Left ventricle myocardium inferior (tissue), 1 donor: ENCODE data around the gene RPL11. TPM values are rescaled to one million over a fixed set of nuclear protein-coding genes. Genes with fewer than 3 reads are reported as not detected.

Experiments used
- DNase-seq: peaks from one replicate; pipeline ENCODE4 v3.0.0-alpha.2; 2020
- H3K27ac ChIP-seq: fragments of 200-600 bp; replicated peaks from 2 replicates; pipeline ENCODE4 v1.8.0; 2021
- H3K27me3 ChIP-seq: fragments of 200-600 bp; 2 replicates; pipeline ENCODE4 v1.8.0; 2021; ENCODE audit warnings: low read depth
- H3K36me3 ChIP-seq: fragments of 200-600 bp; 2 replicates; pipeline ENCODE4 v1.8.0; 2021
- H3K4me1 ChIP-seq: fragments of 200-600 bp; 2 replicates; pipeline ENCODE4 v1.8.0; 2021
- H3K4me3 ChIP-seq: fragments of 200-600 bp; 2 replicates; pipeline ENCODE4 v1.8.0; 2021; ENCODE audit warnings: mild to moderate bottlenecking, moderate library complexity
- H3K9me3 ChIP-seq: fragments of 200-600 bp; replicated peaks from 2 replicates; pipeline ENCODE4 v1.8.0; 2021
- CTCF ChIP-seq: fragments of 200-600 bp; IDR thresholded peaks from 2 replicates; pipeline ENCODE4 v1.8.0; 2021; ENCODE audit warnings: antibody characterized with exemption, mild to moderate bottlenecking, borderline replicate concordance
- intact Hi-C: fragments of 100-400 bp; cut with micrococcal nuclease; formaldehyde crosslinking; loops from one replicate; pipeline ENCODE4 v1.11.0; 2022
- total RNA-seq: library from RNA; stranded (reverse); fragmentation: NEBNext Ultra II Directional; extraction: Animal tissue kit (Norgen Biotek cat#: 25700); gene quantifications from one replicate; pipeline ENCODE4 v1.2.1, GENCODE V29; 2021
- donor health status: DM: no; HTN: yes; CAD: no; lungs with severe emphysema.

The RPL11 gene
- total RNA-seq, 1 donor from 2014 or later, result 684 TPM

- H3K36me3 ChIP-seq, result no peaks in the 10 kb centered on the region
- intact Hi-C loops, result no loop called here
- DNase-seq, result no peak
- H3K27me3 ChIP-seq, result peaks cover 5% of the 10 kb centered on the region
- no peaks in the 10 kb centered on the region for H3K9me3 ChIP-seq
- H3K27ac ChIP-seq, result no peak overlapping the region
- no peak overlapping the region for H3K4me3 ChIP-seq
- TF ChIP-seq CTCF, result no peak
- no peaks in the 10 kb centered on the region for H3K4me1 ChIP-seq
These were observed 30.9 kb upstream of the RPL11 start for GRCh38 chr1:23660671-23661070.

- intact Hi-C loops, result no loop called here
- H3K4me1 ChIP-seq, result no peaks in the 10 kb centered on the region
- no peak for TF ChIP-seq CTCF
- H3K36me3 ChIP-seq, result no peaks in the 10 kb centered on the region
- DNase-seq, result no peak
- no peak overlapping the region for H3K4me3 ChIP-seq
- no peak overlapping the region for H3K27ac ChIP-seq
- H3K9me3 ChIP-seq, result no peaks in the 10 kb centered on the region
- H3K27me3 ChIP-seq, result peaks cover 5% of the 10 kb centered on the region
These were observed 29.7 kb upstream of the RPL11 start for GRCh38 chr1:23661887-23662286.

DNA sequence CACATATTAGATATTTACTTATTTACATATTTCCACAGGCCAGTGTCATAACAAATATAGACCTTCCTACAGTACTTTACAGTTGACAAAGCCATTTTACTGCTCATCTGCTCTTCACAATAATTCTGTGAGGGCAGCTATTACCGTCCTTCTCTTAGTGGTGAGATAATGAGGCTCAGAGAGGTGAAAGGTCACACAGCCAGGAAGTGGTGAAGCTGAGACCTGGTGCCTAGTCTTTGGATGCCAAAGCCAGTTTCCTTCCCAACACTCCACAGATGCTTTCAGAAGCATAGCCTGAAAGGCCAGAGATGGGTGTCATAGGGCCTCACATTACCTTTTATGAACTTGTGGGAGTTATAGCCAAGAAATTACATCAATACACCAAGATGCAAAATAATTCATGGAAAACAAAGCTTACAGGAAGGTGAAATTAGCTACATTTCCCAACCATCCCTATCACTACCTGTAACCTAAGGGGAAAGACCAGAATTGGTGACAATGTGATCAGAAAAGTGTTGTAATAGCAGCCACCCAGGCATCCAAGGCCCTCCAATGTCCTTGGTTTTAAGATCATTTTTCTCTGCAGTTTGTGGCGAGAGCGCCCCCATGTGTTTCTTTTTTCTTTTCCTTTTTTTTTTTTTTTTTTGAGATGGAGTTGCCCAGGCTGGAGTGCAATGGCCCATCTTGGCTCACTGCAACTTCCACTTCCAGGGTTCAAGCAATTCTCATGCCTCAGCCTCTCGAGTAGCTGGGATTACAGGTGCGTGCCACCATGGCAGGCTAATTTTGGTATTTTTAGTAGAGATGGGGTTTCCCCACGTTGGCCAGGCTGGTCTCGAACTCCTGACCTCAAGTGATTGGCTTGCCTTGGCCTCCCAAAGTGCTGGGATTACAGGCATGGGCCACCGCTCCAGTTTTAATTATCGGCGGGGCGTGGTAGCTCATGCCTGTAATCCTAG, 26.5 kb upstream of the RPL11 start:
- no peaks in the 10 kb centered on the region for H3K36me3 ChIP-seq
- no peaks in the 10 kb centered on the region for H3K4me1 ChIP-seq
- no peaks in the 10 kb centered on the region for H3K9me3 ChIP-seq
- H3K4me3 ChIP-seq, result no peak overlapping the region
- intact Hi-C loops, result no loop called here
- no peak for DNase-seq
- no peak overlapping the region for H3K27ac ChIP-seq
- peak; percentile 35 for TF ChIP-seq CTCF
- H3K27me3 ChIP-seq, result peaks cover 5% of the 10 kb centered on the region

DNA sequence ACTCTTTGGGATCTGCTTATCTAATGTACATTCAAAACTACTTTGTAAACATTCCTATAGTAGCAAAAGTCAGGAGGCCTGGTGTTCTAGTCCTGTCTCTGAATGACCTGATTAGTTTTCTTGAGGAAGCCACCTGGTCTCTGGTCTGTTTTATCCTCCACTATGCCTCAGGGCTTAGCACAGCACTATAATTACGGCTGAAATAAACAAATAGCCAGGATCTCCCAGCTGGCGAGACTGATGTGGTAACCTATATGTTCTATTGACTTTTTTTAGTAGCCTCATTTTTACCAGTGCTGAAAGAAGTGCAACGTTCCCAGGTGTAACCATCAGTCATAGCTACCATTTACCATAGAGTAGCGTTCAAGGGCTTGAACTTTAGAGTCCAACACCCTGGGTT, 24.2 kb upstream of the RPL11 start:
- intact Hi-C loops, result no loop called here
- Histone ChIP-seq H3K4me3 (no peak overlapping the region), H3K9me3 (no peaks in the 10 kb centered on the region), H3K36me3 (no peaks in the 10 kb centered on the region), H3K27me3 (peaks cover under 1% of the 10 kb centered on the region), H3K4me1 (no peaks in the 10 kb centered on the region), H3K27ac (no peak overlapping the region)
- DNase-seq, result no peak
- TF ChIP-seq CTCF, result no peak

GRCh38 chr1:23670709-23671108, 20.9 kb upstream of the RPL11 start:
- no peaks in the 10 kb centered on the region for H3K36me3 ChIP-seq
- H3K4me1 ChIP-seq, result no peaks in the 10 kb centered on the region
- H3K27me3 ChIP-seq, result no peaks in the 10 kb centered on the region
- no peak for DNase-seq
- H3K9me3 ChIP-seq, result no peaks in the 10 kb centered on the region
- no peak overlapping the region for H3K4me3 ChIP-seq
- no peak overlapping the region for H3K27ac ChIP-seq
- intact Hi-C loops, result no loop called here
- TF ChIP-seq CTCF, result no peak
